ENCODE results near the gene SNTA1.
A peak's percentile ranks its signal among the peaks of the same experiment; 100 is the strongest.
"Not testable (repeated sequence)": the region's sequence is repeated elsewhere in the genome, so short reads cannot be mapped to it uniquely, and the experiment has no call there.

Gene SNTA1

DNA sequence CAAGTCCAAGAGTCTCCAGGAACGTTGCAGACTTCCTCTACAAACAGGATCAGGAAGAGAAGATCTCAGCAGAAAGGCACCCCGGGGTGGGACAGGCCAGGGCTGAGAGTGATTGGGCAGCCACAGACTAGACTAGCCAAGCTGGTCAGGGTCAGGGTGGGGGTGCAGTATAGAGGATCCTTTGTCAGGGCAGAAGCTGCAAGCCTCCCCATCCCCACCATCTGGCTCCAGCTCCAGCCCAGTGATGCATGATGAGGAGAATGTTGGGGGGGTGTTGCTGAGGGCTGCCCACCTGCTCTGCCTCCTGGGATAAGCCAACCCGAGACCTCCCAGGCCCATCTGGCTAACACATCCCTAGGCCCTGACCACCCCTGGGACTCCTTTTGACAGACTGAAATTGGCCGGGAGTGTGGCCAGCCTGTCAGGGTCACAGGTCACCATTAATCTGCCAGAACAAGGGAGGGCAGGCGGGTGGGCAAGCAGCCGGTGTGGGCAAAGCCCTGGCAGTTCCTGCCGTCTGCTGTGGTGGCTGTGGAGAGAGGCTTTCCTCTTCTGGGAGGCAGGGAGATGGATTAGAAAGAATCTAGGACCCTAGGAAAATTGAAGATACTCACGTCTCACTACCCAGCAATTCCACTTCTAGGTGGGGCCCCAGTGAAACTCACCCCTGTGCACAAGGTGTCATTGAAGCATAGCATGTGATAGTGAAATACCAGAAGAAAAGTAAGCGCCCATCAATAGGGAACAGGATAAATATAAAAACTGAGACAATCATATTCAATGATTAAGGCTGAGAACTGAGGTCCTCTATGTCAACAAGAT, 22.1 kb upstream of the SNTA1 start:
- peak; percentile 97 for DNase-seq (ENCODE audit: low spot score)

DNA sequence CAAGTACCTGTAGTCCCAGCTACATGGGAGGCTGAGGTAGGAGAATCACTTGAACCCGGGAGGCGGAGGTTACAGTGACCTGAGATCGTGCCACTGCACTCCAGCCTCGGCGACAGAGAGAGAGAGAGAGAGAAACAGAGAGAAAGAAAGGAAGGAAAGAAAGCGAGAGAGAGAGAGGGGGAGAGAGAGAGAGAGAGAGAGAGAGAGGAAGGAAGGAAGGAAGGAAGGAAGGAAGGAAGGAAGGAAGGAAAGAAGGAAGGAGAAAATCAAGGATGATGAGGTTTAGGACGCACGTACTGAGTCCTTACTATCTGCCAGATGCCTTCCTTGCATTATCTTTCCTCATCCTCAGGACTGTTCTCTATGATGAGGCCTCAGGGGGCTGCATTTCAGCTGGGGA, 21.2 kb upstream of the SNTA1 start:
- not testable (repeated sequence) for DNase-seq (ENCODE audit: low spot score)

DNA sequence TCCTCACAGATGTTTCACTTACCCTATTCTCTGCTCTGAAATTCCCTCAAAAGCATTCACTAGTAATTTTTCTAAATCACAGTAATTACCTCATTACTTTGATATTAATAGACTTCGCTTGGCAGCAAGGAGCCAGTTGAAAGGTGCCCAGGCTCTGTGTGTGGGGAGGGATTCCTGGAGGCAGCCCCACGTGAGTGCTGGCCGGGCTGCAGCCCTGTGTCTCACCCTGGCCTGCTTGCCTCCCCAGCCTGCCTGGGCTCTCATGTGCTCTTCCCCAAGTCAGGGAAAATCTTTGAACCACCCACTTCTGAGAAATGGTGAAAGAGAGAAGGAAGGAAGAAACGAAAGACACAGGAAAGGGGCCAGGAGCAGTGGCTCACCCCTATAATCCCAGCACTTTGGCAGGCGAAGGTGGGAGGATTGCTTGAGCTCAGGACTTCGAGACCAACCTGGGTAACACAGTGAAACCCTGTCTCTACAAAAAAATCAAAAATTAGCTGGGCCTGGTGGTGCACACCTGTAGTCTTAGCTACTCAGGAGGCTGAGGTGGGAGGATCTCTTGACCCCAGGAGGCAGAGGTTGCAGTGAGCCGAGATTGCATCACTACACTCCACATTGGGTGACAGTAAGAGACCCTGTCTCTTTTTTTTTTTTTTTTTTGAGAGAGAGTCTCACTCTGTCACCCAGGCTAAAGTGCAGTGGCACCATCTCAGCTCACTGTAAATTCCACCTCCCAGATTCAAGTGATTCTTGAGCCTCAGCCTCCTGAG, 20.0 kb upstream of the SNTA1 start:
- no peak for DNase-seq (ENCODE audit: low spot score)

DNA sequence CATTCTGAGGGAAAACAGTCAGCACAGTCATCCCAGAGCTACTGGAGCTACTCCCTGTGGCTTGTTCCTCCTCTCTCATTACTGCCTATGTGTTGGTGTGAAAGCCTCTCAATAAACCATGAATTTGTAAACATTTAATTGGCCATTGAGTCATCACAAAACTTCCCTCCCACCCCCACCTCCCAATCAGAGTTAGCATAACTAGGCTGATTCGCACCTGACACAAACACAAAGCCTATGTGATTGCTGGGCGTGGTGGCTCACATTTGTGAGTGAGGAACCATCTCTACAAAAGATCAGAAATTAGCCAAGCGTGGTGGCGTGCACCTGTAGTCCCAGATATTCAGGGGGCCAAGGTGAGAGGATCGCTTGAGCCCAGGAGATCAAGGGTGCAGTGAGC, 17.1 kb upstream of the SNTA1 start:
- DNase-seq (ENCODE audit: low spot score), result no peak

DNA sequence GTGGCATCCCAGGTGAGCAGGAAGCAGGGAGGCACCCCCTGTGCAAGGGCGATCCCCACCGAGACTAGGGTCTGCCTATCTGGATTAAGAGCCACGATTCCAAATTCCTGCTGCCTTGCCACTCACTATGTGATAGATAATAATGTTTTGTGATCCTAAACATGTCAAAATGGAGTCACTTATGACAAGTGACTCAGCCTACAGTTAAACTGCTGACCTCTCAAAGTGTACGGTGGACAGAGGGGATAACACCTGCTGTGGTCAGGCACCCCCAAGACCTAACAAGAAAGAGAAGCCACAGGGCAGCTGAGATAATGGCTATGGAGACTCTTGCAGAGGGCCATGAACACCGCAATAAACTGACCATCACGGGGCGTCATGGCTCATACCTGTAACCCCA, 16.0 kb upstream of the SNTA1 start:
- no peak for DNase-seq (ENCODE audit: low spot score)

DNA sequence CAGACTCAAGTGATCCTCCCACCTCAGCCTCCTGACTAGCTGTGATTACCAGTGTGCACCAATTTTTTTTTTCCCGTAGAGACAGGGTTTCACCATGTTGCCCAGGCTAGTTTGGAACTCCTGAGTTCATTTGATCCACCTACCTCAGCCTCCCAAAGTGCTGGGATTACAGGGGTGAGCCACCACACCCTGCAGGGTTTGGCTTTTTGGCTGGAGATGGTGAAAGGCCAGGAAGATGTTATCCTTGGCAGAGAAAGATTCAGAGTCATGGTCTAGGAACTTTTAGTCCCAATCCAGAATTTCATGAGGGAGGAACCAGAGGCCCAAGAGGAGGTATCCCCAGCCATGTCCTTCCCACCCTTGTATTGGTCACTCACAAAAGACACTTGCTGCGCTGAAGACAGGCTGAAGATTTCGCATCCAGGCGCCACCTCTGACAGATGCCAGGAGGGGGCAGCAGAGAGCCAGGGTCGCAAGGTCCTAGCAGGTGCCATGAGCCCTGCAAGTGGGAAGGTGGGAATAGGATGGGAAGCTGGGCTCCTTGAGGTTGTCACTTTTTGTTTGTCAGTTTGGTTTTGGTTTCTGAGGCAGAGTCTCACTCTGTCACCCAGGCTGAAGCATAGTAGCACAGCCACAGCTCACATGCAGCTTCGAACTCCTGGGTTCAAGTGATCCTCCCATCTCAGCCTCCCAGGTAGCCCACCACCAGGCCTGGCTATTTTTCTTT, 13.5 kb upstream of the SNTA1 start:
- peak; percentile 83 for DNase-seq (ENCODE audit: low spot score)

DNA sequence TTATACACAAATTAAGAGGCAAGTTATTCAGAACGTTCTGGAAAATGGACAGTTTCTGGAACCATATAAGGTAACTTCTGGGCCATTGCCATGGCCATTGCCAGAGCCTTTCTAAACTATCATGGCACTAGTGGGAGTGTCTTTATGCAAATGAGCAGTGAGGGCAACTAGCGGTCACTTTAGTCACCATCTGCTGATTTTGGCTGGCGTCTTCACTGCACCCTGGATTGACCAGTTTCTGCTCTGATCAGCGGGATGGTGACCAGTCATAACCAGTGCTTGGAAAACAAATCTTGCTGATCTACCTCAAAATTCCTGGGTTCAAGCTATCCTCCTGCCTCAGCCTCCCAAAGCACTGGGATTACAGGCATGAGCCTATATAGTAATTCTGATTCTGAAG, 7.3 kb upstream of the SNTA1 start:
- DNase-seq (ENCODE audit: low spot score), result no peak

DNA sequence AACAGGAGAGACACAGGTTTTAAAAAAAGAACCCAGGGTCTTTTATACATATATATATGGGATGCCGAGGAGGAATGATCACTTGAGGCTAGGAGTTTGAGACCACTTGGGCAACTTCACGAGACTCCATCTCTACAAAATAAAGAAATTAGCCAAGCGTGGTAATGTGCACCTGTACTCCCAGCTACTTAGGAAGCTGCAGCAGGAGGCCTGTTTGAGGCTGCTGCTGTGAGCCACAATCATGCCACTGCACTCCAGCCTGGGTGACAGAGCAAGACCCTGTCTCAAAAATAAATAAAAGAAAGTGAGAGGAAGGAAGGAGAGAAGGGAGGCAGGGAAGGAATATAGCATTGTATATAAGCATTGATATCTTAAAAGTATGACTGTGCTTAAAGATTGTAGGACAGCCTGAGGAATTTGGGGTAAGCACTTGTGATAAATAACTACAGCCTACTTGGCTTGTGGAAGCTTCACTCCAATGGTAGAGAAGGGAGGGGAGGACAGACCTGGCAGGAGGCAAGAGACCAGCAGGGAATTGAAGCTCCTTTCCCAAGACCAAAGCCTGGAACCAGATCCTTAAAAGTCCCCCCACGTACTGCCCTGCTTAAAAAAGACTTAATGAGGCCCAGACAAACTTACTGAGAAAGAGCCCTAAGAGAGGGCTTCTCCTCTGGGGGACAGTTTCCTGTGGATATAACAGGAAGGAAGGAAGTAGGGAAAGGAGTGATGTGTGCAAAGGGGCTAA, 2.5 kb upstream of the SNTA1 start:
- peak; percentile 42 for DNase-seq (ENCODE audit: low spot score)

DNA sequence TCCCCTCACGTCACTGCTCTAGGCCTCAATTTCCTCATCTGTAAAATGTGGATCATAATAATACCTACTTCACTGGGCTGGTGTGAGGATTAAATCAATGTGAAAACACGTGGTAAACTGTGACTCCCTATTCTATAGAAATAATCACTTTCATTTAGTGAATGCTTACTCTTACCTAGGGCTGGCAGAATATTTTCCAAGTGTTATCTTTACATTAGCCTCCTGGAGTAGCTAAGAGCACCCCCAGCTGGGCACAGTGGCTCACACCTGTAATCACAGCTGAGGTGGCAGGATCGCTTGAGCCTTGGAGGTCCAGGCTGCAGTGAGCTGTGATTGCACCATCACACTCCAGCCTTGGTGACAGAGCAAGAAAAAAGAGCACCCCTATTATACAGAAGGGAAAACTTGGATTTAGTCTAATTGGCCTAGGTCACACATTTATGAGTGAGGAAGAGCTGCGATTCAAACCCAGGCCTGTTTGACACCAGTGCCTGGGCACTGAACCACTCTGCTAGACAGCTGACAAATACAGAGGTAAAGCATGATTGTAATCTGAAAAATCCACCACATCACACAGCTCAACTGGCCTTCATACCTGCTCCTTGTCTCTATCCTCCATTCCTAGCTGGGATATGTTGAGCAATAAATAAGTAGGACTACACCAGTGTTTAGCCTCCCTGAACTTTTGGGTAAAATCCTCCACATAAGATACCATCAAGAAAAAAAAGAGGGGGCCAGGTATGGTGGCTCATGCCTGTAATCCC, 1.4 kb upstream of the SNTA1 start:
- DNase-seq (ENCODE audit: low spot score), result no peak

DNA sequence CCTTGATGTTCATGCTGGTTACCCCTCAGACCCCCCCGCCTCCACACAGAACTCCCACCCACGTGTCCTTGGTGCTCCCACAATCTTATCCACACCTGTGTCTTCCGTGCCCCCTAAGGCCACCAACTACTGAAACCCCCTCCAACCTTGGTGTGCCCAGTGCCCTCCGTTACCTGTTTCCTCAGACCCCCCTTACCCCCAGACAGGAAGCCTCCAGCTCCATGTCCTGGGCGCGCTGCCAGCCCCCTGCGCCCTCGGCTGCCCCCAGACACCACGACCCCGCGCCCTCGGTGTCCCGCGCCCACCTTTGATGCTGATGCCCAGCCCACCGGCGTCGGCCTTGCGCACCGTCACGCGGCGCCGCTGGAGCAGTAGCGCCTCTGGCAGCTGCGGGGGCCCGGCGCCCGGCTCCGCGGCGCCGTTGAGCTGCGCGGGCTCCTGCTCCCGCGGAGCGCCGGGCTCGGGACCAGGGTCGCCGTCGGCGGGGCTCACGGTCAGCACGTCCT, 504 bp downstream of the SNTA1 start:
- no peak for DNase-seq (ENCODE audit: low spot score)

DNA sequence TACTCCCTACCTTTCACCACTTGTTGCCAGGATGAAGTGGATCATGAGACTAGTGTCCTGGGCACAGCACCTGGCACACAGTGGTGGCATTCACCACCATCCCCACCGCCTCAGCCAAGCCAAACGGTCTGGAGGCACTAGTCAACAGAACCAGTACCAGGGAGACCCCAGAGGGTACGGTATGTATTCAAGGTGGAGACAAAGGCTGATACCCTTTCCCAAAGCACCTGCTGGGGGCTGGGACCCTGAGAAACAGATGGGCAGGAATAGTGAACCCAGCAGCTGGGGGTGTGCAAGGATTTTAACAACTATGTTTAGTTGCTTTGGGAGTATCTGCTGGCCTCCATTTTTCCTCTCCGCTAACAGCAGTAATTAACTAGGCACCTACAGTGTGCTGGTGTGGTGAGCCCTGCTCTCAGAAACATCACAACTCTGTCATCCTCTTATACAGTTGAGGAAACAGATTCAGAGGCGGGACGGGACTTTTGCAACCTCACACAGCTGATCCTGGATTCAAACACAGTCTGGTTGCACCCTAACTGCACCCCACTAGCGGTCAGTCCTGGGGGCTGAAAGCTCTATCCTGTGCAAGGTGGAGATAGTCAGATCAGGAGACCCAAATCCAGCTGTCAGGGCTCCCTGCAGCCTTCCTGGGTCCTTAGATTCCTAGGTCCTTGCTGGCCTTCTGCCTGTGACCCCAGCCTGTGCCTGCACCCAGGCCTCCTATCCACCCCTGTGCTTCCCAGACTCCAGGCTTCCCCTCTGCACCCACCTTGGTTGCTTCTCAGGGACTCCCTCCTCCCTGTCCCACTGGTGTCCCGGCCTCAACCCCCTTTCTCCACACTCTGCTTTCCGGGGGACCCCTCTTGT, 1.2 kb downstream of the SNTA1 start:
- DNase-seq (ENCODE audit: low spot score), result no peak

DNA sequence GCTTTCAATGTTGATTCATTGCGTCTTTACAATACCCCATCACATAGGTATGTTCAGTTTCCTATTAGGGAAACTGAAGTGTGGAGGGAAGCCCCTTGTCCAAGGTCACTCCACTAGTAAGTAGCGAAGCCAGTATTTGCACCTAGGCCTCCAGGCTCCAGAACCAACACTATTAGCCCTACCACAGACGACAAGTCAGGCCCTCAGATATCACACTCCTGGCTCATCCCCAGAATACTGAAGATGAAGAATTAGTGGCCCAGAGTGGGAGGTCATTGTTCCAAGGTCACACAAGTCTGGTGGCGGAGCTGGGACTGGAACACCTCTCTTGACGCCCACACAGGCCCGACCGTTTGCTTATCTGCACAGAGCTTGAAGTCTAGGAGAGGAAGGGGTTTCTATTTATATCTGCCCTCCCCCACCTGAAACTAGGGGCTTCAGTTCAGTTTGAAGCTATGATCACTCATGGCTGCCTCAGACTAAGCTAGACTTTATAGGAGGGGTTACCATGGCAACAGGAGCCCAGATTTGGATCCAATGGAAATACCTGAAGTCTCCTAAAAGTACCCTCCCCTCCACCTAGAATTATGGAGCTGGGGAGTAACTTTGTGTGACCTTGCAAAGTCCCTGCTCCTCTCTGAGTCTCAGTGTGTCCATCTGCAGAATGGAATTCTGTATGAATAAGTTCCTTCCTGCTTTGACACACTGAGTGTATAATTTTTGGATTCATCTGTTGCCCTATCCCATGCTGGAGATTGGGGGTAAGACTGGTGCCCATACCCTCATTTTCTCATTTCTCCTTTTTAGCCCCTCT, 2.2 kb downstream of the SNTA1 start:
- DNase-seq (ENCODE audit: low spot score), result no peak

DNA sequence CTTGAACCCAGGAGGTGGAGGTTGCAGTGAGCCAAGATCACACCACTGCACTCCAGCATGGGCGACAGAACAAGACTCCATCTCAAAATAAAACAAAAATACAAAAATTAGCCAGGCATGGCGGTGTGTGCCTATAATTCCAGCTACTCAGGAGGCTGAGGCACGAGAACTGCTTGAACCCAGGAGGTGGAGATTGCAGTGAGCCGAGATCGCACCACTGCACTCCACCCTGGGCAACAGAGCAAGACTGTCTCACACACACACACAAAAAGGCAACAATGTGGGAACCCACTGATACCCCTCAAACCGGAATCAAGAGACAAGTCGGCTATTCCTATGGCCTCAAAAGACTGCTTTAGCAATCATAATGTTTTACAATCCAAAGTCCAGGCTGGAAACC, 3.0 kb downstream of the SNTA1 start:
- DNase-seq (ENCODE audit: low spot score), result not testable (repeated sequence)

DNA sequence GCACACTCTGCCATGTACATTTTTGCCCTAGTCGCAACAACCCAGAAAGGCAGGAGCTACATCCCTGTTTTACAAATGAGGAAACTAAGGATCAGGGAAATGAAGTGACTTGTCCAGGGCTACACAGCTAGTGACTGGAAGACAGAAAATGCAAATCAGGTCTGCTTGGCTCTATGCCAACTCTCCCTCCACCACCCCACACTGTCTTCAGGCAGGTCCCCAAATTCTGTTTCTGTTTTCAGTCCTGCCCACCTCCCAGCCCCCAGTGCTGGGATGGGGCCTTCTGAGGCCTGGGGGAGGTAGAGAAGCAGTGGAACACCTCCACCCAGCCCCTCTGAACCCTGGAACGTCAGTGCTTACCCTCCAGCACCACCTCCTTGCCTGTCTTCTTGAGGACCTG, 5.1 kb downstream of the SNTA1 start:
- DNase-seq (ENCODE audit: low spot score), result no peak

DNA sequence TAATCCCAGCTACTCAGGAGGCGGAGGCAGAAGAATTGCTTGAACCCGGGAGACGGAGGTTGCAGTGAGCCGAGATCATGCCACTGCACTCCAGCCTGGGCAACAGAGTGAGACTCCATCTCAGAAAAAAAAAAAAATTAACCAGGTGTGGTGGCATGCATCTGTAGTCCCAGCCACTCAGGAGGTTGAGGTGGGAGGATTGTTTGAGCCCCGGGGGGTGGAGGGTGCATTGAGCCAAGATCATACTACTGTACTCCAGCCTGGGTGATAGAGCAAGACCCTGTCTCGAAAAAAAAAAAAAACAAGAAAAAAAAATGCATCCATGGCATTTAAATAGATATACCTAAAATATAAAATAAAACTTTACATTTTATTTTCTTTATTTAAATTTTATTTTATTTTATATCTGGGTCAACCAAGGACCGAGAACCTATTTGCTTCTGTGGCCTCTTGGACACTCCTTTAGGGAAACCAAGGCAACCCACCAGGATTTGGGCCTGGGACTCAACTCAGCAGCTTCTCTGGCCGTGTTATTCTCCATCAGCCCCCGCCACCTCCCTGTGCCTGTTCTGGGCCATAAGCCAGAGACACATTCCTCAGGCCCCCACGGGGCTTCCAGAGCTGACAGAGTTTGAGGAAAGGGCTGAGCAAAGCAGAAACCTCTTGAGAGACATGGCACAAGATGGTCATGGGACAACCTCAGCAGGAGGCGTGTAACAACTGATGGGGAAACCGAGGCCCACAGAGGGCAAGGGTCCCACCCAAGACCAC, 6.2 kb downstream of the SNTA1 start:
- DNase-seq (ENCODE audit: low spot score), result peak; percentile 67

DNA sequence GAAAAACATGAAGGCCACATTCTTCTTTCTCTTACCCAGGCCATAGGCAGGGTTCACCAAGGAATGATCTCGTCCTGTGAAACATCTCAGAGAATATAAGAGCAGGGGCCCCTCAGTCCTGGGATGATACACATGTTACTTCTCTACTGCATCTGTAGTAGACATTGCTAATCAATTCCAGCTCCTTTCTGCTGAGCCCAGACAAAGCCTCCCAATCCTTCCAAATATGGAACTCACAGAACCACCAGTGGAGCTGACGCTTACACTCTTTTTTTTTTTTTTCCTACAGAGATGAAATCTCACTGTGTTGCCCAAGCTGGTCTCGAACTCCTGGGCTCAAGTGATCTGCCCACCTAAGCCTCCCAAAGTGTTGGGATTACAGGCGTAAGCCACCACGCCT, 9.1 kb downstream of the SNTA1 start:
- no peak for DNase-seq (ENCODE audit: low spot score)

DNA sequence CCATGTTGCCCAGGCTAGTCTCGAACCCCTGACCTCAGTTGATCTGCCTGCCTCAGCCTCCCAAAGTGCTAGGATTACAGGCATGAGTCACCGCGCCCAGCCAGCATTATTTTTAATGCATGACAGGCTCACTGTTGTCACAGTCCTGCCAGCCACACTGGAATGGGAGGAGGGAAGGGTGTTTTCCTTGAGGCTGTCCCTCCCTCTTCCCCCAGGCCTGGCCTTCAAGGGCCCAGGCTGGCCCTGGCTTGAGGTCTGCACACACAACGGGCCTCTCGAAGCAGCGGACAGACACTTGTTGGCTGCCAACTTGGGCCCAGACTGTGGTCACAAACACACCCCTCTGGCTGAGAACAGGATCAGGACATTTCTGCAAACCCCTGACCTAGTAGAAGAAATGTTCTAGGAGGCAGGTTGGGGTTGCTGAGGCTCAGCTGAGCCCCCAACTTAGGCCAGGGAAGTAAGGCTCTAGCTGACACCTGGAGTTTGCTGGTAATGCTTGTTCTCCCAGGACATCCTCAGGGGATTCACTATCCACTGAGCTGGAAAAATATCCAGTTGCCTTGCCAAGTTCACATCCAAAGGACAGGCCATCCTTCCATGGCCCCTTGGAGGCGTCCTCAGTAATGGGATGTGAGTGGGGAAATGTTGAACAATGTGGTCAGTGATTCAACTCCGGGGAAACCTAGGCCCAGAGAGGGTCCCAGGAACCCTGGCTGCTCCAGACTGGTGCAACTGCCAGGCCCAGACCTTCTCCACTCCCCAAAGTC, 9.9 kb downstream of the SNTA1 start:
- DNase-seq (ENCODE audit: low spot score), result peak; percentile 63
